OCI-LY7 (cell line): Measurements from ENCODE around the gene LRIT1. TPM values are rescaled to one million over a fixed set of nuclear protein-coding genes. Genes with fewer than 3 reads are reported as not detected.

Experiments
- BruUV-seq: library from RNA; stranded (reverse); fragments of 400-500 nt; replicated peaks from 2 replicates; lab custom pipeline; 2021; lab: Mats Ljungman, UMichigan
- CTCF ChIA-PET: fragments of 300-600 bp; sonication (Branson Sonifier 250); formaldehyde crosslinking; loops from one replicate; lab custom pipeline; 2022; ENCODE audit warnings: antibody characterized with exemption; ENCODE audit not compliant: unreplicated experiment; lab: Charles Lee
- POLR2A ChIA-PET: fragments of 300-600 bp; sonication (Branson Sonifier 250); formaldehyde crosslinking; loops from one replicate; lab custom pipeline; 2022; ENCODE audit warnings: antibody characterized with exemption; lab: Charles Lee
- DNase-seq: peaks from one replicate; pipeline ENCODE4 v3.0.0-alpha.2; 2015; ENCODE audit warnings: low spot score
- H2AFZ ChIP-seq: fragments of 200-600 bp; sonication (generic), shearing (Covaris generic); 2 replicates; pipeline ENCODE4 v1.6.1; 2014; ENCODE audit warnings: mild to moderate bottlenecking, antibody characterized with exemption, low read length, moderate library complexity
- H3K27ac ChIP-seq: fragments of 200-600 bp; sonication (generic); 2 replicates; pipeline ENCODE4 v1.5.1; 2014; ENCODE audit warnings: mixed run types, low read depth, mild to moderate bottlenecking, moderate library complexity, low read length, inconsistent platforms; ENCODE audit not compliant: poor library complexity, severe bottlenecking
- H3K36me3 ChIP-seq: fragments of 200-600 bp; sonication (generic); 2 replicates; pipeline ENCODE4 v1.6.1; 2014; ENCODE audit warnings: mild to moderate bottlenecking, antibody characterized with exemption, low read length, moderate library complexity, mixed read lengths; ENCODE audit not compliant: insufficient read depth
- H3K4me1 ChIP-seq: fragments of 200-600 bp; sonication (generic); 2 replicates; pipeline ENCODE4 v1.5.1; 2014; ENCODE audit warnings: mild to moderate bottlenecking, low read length; ENCODE audit not compliant: insufficient read depth, poor library complexity, severe bottlenecking
- H3K4me2 ChIP-seq: fragments of 200-600 bp; sonication (generic); 2 replicates; pipeline ENCODE4 v1.6.1; 2014; ENCODE audit warnings: mild to moderate bottlenecking, low read length
- H3K4me3 ChIP-seq: fragments of 200-600 bp; sonication (generic); 2 replicates; pipeline ENCODE4 v1.5.1; 2014; ENCODE audit warnings: mild to moderate bottlenecking, low read depth, low read length; ENCODE audit not compliant: poor library complexity, severe bottlenecking
- H3K79me2 ChIP-seq: fragments of 200-600 bp; sonication (generic); 2 replicates; pipeline ENCODE4 v1.6.1; 2016; ENCODE audit warnings: low read depth, mild to moderate bottlenecking, low read length, moderate library complexity, mixed read lengths; ENCODE audit not compliant: insufficient read depth
- H3K9me2 ChIP-seq: fragments of 200-600 bp; sonication (generic); 2 replicates; pipeline ENCODE4 v1.6.1; 2016; ENCODE audit warnings: mild to moderate bottlenecking, low read length, mixed read lengths; ENCODE audit not compliant: insufficient read depth
- H3K9me3 ChIP-seq: fragments of 200-600 bp; sonication (generic); 2 replicates; pipeline ENCODE4 v1.6.1; 2014; ENCODE audit warnings: mild to moderate bottlenecking, mixed run types, low read length, mixed read lengths
- H4K20me1 ChIP-seq: fragments of 200-600 bp; sonication (generic); 2 replicates; pipeline ENCODE4 v1.6.1; 2014; ENCODE audit warnings: mild to moderate bottlenecking, antibody characterized with exemption, low read length, moderate library complexity, mixed read lengths; ENCODE audit not compliant: insufficient read depth
- CTCF ChIP-seq: fragments of 200-600 bp; sonication (generic); conservative IDR thresholded peaks from 2 replicates; pipeline ENCODE4 v1.5.1; 2014; ENCODE audit warnings: mild to moderate bottlenecking, antibody characterized with exemption, low read length, moderate library complexity, mixed read lengths
- EZH2phosphoT487 ChIP-seq: fragments of 200-600 bp; sonication (generic); IDR thresholded peaks from 2 replicates; pipeline ENCODE4 v1.6.1; 2018; ENCODE audit warnings: low read depth, borderline replicate concordance, mild to moderate bottlenecking, mixed run types, antibody characterized with exemption, low read length, moderate library complexity, mixed read lengths
- intact Hi-C: fragments of 100-400 bp; cut with micrococcal nuclease; formaldehyde crosslinking; loops from one replicate; pipeline ENCODE4 v1.10.0; 2022; ENCODE audit not compliant: unreplicated experiment
- total RNA-seq, 2 experiments: library from RNA; depleted of rRNA in 1 of 2; stranded (reverse); fragments of >200 nt in 1 of 2; shearing (Covaris generic) in 1 of 2; gene quantifications; 2 replicates each; pipeline ENCODE4 v1.2.3, GENCODE V29; 2014 to 2022

Gene LRIT1
- total RNA-seq, 2 experiments from 2014 or later = not detected

DNA sequence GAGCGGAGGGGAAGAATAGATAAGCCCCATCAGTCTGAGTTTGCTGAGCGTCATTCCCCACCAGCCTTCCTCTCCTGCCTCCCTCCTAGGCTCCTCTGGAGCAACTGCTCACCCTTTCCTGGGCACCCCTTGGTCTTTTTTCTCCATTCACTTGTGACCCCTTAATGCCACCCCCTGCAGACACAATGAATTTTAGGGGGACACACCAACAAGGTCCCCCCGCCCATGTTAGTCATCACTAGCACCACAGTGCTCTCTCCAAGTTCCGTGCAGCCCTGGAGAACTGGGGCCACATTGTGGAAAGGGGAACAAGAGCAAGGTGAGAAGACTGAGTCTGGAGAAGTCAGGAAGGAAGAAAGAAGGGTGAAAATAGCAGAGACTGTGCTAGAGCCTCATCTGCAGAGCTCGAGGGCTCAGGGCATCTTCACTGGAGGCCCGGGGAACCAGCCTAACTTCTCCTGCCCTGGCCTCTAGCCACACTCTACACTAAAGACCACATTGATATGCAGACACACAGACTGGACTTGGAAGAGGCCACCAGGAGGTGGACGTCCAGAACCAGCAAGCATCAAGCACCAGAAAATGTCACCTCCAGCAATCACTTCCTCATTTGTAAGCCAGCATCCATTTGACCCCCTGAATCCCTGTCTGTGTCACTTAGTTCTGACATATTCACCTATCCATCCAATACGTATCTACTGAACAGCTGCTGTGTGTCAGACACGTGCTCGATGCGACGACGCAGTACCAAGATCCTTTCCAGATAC is 21.0 kb upstream of the LRIT1 start:
- ChIA-PET POLR2A (no interaction called here), CTCF (no interaction called here)
- no peak overlapping the region for H3K4me3 ChIP-seq
- H3K9me3 ChIP-seq = no peaks in the 10 kb centered on the region
- H3K36me3 ChIP-seq = no peaks in the 10 kb centered on the region
- no peaks in the 10 kb centered on the region for H3K9me2 ChIP-seq
- TF ChIP-seq EZH2phosphoT487 (no peak), CTCF (no peak)
- no peaks in the 10 kb centered on the region for H3K79me2 ChIP-seq
- H4K20me1 ChIP-seq = no peaks in the 10 kb centered on the region
- no TSS peak for BruUV-seq
- H3K4me2 ChIP-seq = no peak overlapping the region
- H2AFZ ChIP-seq = no peak overlapping the region
- intact Hi-C loops = loop anchor here (10.0 kb wide), 1 partner anchor 162 kb away; no protein-coding TSS in a partner anchor
- no peaks in the 10 kb centered on the region for H3K4me1 ChIP-seq
- H3K27ac ChIP-seq = no peak overlapping the region
- no peak for DNase-seq

GRCh38 chr10:84261236-84261915 is 20.0 kb upstream of the LRIT1 start:
- BruUV-seq = no TSS peak
- intact Hi-C loops = loop anchor here (10.0 kb wide), 1 partner anchor 163 kb away; no protein-coding TSS in a partner anchor

More at GRCh38 chr10:84261236-84261915, 20.0 kb upstream of the LRIT1 start:
- TF ChIP-seq CTCF = no peak
- no peak for TF ChIP-seq EZH2phosphoT487
- H3K79me2 ChIP-seq = no peaks in the 10 kb centered on the region
- no peaks in the 10 kb centered on the region for H4K20me1 ChIP-seq
- no peaks in the 10 kb centered on the region for H3K4me1 ChIP-seq
- H3K9me2 ChIP-seq = no peaks in the 10 kb centered on the region
- no peak overlapping the region for H2AFZ ChIP-seq
- ChIA-PET POLR2A (no interaction called here), CTCF (no interaction called here)
- no peaks in the 10 kb centered on the region for H3K36me3 ChIP-seq
- no peak overlapping the region for H3K4me2 ChIP-seq
- no peak overlapping the region for H3K27ac ChIP-seq
- H3K9me3 ChIP-seq = no peaks in the 10 kb centered on the region
- H3K4me3 ChIP-seq = no peak overlapping the region
- no peak for DNase-seq
